H1 (cell line): ENCODE measurements around the gene STK11. TPM values are rescaled to one million over a fixed set of nuclear protein-coding genes. Genes with fewer than 3 reads are reported as not detected.
A peak's percentile ranks its signal among the peaks of the same experiment; 100 is the strongest.

ENCODE experiments used
- ATF2 ChIP-seq: IDR thresholded peaks from 2 replicates; pipeline ENCODE4 v1.6.1; 2012; ENCODE audit warnings: low read length, inconsistent platforms
- CTBP2 ChIP-seq: IDR thresholded peaks from 2 replicates; pipeline ENCODE4 v1.7.0; 2011; ENCODE audit warnings: borderline replicate concordance, mild to moderate bottlenecking, moderate library complexity, mixed read lengths, low read length; ENCODE audit not compliant: insufficient read depth, insufficient read length
- EGR1 ChIP-seq: IDR thresholded peaks from 2 replicates; pipeline ENCODE4 v1.6.1; 2011; ENCODE audit warnings: low read depth, low read length, borderline replicate concordance
- HDAC2 ChIP-seq, 2 experiments: fragments of 300-600 bp in 1 of 2; sonication (generic) in 1 of 2; IDR thresholded peaks; 2 replicates each; pipeline ENCODE4 v1.6.1; 2011 to 2012; ENCODE audit warnings: low read depth in 2 of 2, low read length in 2 of 2, mild to moderate bottlenecking in 2 of 2, moderate library complexity in 2 of 2, borderline replicate concordance in 1 of 2, inconsistent platforms in 1 of 2
- NRF1 ChIP-seq: IDR thresholded peaks from 2 replicates; pipeline ENCODE4 v1.6.1; 2011; ENCODE audit warnings: mild to moderate bottlenecking, low read depth, low read length, improper control_type of control experiment
- POLR2A ChIP-seq, 2 experiments: IDR thresholded peaks; 1 replicate in 1 of 2; 2 replicates in 1 of 2; pipeline ENCODE4 v1.6.1; 2011; ENCODE audit warnings: low read depth in 2 of 2, low read length in 2 of 2, mild to moderate bottlenecking in 2 of 2; ENCODE audit errors: control extremely low read depth in 1 of 2
- POU5F1 ChIP-seq: IDR thresholded peaks from 2 replicates; pipeline ENCODE4 v1.6.1; 2011; ENCODE audit warnings: low read depth, mild to moderate bottlenecking, low read length, moderate library complexity
- RFX5 ChIP-seq: IDR thresholded peaks from 2 replicates; pipeline ENCODE4 v1.6.1; 2011; ENCODE audit warnings: low read depth, low read length, improper control_type of control experiment, borderline replicate concordance
- SIN3A ChIP-seq, 2 experiments: IDR thresholded peaks in 1 of 2; conservative IDR thresholded peaks in 1 of 2; 2 replicates each; pipeline ENCODE4 v1.6.1; 2011 to 2012; ENCODE audit warnings: low read length in 2 of 2, improper control_type of control experiment in 1 of 2, low read depth in 1 of 2, mild to moderate bottlenecking in 1 of 2
- SP4 ChIP-seq: IDR thresholded peaks from 2 replicates; pipeline ENCODE4 v1.6.1; 2012; ENCODE audit warnings: low read length, inconsistent platforms
- TAF1 ChIP-seq: IDR thresholded peaks from 2 replicates; pipeline ENCODE4 v1.6.1; 2011; ENCODE audit warnings: mild to moderate bottlenecking, low read depth, low read length
- TBP ChIP-seq: IDR thresholded peaks from 2 replicates; pipeline ENCODE4 v1.6.1; 2011; ENCODE audit warnings: low read depth, low read length, improper control_type of control experiment
- ZNF274 ChIP-seq: IDR thresholded peaks from 2 replicates; pipeline ENCODE4 v1.7.0; 2012; ENCODE audit warnings: low read length, borderline replicate concordance; ENCODE audit errors: extremely low read depth
- polyA plus RNA-seq, 7 experiments: library from polyadenylated mRNA; depleted of rRNA in 3 of 7; stranded (reverse) in 5 of 7; unstranded in 2 of 7; fragments of >200 nt in 5 of 7; fragments of 200-250 nt in 2 of 7; gene quantifications; 1 replicate in 5 of 7; 2 replicates in 1 of 7; 4 replicates in 1 of 7; pipeline versions ENCODE4 v1.2.1 to v1.2.3, GENCODE V29; 2011 to 2013; ENCODE audit warnings: missing spikeins in 2 of 7, mixed read lengths in 2 of 7
- total RNA-seq: library from RNA; stranded (reverse); fragmentation: NEBNext Ultra II Directional; extraction: Animal tissue kit (Norgen Biotek cat#: 25700); gene quantifications from 2 replicates; pipeline ENCODE4 v1.2.1, GENCODE V29; 2021
- TF ChIP-seq, protein P1 (sequence below): IDR thresholded peaks from 2 replicates; pipeline ENCODE4 v1.6.1; 2012; ENCODE audit warnings: inconsistent platforms

The STK11 gene
- total and polyA plus RNA-seq, 2 of the 8 experiments (the other 6 are each of a cell fraction or from before 2014, with no cell fraction given), result 45.3 to 70.7 TPM

GRCh38 chr19:1249298-1249989 lies 43.9 kb downstream of the STK11 start (continued):
- TF ChIP-seq NRF1 (no peak), SIN3A (conservative IDR thresholded peaks at IDR 0.05 in 1 of 2, IDR thresholded peaks at IDR 0.05 in 1 of 2; ENCODE audit: low read depth in 1 of 2, low read length in 2 of 2) (peak; percentile 48 to 87; a peak in 2 of 4 replicates), SP4 (no peak), EGR1 (peak; percentile 37; the same call in 1 of the 2 replicates), HDAC2 (IDR thresholded peaks at IDR 0.05; ENCODE audit: borderline replicate concordance in 1 of 2, low read depth in 2 of 2, low read length in 2 of 2) (no peak), POU5F1 (no peak), RFX5 (no peak), TAF1 (peak; percentile 76), CTBP2 (no peak), POLR2A (IDR thresholded peaks at IDR 0.05; ENCODE audit: control extremely low read depth in 1 of 2, low read depth in 2 of 2, low read length in 2 of 2) (peak; percentile 60 to 65), TBP (peak; percentile 64), ZNF274 (no peak), ATF2 (no peak)
- TF ChIP-seq, protein P1, sequence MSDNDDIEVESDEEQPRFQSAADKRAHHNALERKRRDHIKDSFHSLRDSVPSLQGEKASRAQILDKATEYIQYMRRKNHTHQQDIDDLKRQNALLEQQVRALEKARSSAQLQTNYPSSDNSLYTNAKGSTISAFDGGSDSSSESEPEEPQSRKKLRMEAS, result peak; percentile 82
